HG03565 (cell line): ENCODE results near the gene ENTREP1.
"Not testable (repeated sequence)": the region's sequence is repeated elsewhere in the genome, so short reads cannot be mapped to it uniquely, and the experiment has no call there.

Experiments
- ATAC-seq: cut with Tn5 transposase; IDR thresholded peaks from one replicate; pipeline ENCODE4 v1.9.1; 2021; ENCODE audit warnings: mild to moderate bottlenecking, moderate library complexity; ENCODE audit not compliant: unreplicated experiment

The ENTREP1 gene

DNA sequence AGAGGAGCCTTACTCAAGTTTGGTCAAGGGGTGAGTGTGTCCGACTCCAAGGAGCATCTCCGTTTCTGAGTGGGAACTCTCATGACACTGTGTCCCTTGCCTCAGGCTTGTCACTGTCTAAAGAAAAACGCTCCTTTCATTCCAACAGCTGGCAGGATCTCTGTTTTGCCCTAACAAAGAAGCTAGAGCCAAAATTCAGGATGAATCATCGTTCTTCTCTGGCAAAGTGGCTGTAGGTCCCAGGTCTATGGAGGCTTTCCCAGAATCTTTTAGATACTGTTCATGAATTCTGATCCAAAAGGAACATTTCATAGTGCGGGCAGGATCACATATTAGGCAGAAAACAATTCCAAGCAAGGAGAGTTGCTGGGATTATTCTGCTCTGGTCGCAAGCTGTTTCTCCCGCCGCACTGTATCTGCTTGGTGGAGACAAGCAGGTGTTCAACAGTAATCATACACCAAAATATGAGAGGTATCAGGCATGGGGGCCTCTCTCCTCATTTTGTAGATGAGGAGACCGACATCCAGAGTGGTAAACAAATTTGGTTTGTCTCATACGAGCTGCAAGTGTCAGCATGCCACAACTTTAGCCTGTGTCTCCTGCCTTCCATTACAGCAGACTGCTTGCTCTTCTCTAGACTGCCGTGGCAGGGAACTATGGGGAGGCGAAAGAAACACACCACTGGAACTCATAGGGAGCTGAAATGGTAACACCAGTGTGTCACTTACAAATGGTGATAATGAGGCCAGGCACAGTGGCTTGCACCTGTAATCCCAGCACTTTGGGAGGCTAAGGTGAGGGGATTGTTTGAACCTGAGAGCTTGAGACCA is 72.6 kb downstream of the ENTREP1 start:
- no peak for ATAC-seq

DNA sequence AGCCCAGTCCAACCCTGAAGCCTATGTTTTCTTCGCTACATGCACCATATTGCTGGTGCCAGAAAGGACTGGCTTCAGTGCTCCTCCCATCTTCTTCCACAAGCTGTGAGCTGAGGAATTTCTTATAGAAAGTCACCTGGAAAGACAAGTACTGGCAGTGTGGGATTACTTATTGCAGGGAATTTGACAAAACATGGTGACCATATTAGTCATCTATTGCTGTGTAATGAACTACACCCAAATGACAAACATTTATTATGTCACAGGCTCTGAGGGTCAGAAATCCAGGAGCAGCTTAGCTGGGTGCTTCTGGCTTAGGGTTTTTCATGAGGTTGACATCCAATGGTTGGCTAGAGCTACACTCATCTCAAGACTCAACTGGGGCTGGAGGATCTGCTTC is 75.5 kb downstream of the ENTREP1 start:
- ATAC-seq = no peak

DNA sequence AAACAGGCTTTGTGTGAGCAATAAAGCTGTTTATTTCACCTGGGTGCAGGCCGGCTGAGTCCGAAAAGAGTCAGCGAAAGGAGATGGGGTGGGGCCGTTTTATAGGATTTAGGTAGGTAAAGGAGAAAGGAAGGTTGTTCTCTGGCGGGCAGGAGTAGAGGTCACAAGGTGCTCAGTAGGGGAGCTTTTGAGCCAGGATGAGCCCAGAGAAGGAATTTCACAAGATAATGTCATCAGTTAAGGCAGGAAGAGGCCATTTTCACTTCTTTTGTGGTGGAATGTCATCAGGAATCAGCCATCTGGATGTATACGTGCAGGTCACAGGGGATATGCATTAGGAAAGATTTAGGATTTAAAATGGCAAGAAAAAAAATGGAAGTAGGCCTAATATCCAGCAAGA is 84.9 kb downstream of the ENTREP1 start:
- ATAC-seq = not testable (repeated sequence)

- ATAC-seq = no peak
These were observed 86.2 kb downstream of the ENTREP1 start for GRCh38 chr9:69411246-69411645.

GRCh38 chr9:69411931-69412740 is 87.1 kb downstream of the ENTREP1 start:
- no peak for ATAC-seq

DNA sequence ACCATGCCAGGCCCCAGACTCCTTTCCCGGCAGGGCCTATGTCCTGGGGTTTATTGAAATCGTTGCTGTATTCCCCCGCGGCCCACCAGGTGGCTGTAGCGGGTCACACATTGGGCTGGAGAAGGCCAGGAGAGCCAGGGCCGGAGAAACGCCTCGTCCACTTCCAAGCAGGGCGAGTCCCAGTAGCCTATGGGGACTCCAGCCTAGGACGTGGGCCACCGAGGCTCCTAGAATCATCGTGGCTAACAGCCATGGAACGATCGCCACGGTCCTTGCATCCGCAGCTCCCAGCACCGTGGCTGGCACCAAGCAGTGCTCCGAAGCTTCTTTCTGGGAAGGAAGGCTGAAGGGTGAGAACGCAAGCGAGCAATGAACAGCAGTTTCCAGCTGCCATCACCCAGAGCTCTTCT is 87.7 kb downstream of the ENTREP1 start:
- ATAC-seq = no peak

GRCh38 chr9:69420611-69421270 is 95.7 kb downstream of the ENTREP1 start:
- no peak for ATAC-seq

DNA sequence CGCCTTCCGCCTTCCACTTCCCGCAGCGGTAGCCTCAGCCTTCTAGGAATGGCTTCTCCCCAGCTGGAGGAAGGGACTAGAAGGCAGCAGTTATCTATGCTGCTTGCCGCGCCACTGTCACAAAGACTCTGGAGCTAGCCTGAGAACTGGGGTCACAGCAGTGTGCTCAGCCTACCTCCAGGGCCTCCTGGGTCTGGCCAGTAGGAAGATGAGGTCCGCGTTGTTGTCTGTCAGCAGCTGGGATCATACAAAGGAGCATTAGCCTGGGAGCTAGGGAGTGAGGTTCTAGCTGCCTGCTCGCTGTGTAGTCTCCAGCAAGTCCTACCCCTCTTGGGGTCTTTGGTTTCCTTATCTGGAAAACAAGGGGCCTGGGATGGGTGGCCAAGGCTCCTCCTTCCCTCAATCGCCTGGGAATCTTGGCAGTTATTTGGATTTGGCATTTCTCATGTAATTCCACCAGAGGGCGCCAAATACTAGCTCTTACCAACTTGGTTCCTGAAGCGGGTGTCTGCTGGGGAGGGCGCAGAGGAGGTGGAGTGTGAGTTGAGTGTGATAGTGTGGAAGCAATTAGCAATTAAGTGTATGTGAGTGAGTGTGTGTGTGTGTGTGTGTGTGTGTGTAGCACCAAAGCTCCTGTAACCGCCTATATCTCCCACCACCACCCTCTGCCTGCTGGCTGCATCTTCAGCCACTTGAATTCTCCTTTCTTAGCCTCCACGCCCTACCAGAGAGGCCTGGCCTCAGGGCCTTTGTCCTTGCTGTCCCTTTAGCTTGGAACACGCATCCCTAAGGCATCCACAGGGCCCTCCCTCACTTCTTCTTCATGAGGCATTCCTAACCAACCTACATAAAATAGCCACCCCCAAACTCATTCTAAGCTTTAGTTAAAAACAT is 97.1 kb downstream of the ENTREP1 start:
- ATAC-seq = peak; percentile 51

DNA sequence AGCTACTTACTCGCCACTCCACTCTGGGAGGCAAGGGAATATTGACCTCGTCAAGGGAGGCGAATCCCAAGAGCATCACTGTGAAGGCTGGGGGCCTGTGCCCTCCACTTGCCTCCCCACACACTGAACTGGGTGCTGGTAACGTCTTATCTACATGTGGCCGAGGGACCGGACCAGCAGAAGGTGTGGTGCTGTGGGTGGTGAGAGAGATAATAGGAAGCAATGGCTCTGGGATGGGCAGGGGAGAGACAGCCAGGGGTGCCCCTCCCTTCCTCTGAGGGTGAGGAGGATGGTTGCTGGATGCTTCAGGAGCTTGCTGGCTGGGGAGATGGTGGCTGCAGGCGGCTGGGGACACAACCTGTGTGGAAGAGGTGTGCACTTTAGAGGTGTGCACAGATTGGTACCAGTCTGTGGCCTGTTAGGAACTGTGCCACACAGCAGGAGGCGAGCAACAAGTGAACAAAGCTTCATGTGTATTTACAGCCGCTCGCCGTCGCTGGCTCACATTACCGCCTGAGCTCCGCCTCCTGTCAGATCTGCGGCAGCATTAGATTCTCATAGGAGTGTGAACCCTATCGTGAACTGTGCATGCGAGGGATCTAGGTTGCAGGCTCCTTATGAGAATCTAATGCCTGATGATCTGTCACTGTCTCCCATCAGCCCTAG is 100.3 kb downstream of the ENTREP1 start:
- no peak for ATAC-seq

DNA sequence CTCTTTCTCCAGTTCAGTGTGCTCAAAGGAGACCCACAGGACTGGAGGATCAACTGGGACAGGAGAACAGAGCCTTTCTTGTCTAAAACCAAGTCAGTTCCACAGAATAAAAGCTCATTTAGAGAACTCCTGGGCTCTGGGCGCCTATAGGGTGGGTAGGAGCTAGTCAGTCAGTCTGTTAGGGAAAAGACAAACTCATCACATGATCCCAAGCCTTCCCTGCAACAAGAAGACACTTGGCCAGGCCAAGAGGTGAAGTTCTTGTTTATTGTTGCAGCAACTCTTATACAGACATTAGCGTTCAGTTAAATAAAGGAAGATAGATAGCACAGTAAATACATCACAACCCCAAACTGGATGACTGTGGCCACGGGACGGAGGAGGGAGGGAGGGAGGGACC is 102.3 kb downstream of the ENTREP1 start:
- no peak for ATAC-seq

DNA sequence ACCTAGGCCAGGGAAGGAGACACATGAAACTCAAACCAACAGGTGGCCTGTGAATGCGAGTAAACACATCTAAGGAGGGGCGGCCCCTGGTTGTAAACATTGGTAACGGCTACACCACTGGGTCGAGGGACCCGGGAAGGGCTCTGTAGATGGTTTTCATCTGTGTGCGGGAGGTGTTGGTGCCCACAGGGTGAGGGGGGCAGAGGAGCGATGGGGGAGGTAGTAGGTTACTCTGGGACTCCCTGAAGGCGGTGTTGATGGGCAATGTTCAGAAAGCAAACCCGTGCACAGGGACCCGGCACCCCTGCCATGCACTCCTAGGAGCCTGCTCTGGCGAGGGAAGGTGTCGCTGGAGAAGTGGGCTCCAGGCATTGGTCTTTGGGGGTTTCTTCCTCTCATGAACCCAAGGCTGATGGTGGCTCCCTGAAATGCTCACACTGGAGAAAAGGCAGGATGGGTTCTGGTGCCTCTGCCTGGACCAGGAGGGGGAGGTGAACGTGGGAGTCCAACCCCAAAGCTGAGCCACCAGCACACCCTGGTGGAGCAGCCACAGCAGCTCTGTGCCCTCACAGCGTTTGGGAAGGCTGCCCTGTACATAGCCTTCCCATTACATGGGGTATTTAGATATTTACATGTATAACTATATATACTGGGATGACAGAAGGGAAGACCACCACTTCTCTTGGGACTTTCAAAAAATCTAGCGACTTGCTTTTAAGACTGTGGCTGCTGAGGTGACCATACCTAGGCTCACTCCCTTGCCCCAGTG is 103.2 kb downstream of the ENTREP1 start:
- no peak for ATAC-seq

DNA sequence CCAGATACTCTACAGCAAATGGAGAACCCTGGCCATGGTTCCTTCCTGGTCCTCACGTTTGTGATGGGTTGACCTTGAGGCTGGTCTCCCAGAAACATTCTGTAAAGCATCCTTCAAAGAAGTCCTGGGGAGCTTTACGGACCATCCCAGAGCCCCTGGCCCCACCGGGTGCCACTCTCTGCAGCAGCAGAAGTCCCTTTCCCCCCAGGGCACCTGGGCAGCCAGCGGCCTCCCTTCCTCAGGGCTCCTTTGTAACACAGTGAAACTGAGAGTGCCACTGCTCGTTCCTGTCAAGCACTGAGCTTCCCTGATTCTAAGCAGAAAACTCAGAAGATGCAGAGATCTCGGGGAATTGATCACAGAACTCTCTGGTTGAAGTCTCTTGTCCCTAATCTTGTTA is 104.3 kb downstream of the ENTREP1 start:
- ATAC-seq = no peak

- no peak for ATAC-seq
These were observed 105.2 kb downstream of the ENTREP1 start for GRCh38 chr9:69430206-69430605.

DNA sequence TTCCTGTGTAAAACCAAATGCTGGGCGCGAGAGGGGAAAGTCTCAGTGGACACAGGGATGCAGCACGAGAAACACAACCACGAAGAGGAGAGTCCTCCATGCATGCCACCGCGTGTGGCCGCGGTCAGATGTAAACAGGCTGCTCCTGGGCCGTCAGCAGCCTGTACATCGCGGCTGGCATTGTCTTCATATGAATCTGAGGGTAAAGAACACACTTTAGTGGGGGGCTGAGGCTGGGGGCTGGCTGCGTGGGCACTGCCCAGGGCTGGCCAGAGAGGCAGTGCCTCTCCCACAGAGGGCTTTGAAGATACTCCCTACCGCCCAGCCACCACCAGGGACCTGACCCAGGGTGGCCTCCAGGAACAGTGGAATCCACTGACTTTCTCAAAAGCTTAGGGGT is 106.2 kb downstream of the ENTREP1 start:
- no peak for ATAC-seq

GRCh38 chr9:69431777-69432176 is 106.8 kb downstream of the ENTREP1 start:
- no peak for ATAC-seq

GRCh38 chr9:69432623-69433022 is 107.6 kb downstream of the ENTREP1 start:
- ATAC-seq = no peak

DNA sequence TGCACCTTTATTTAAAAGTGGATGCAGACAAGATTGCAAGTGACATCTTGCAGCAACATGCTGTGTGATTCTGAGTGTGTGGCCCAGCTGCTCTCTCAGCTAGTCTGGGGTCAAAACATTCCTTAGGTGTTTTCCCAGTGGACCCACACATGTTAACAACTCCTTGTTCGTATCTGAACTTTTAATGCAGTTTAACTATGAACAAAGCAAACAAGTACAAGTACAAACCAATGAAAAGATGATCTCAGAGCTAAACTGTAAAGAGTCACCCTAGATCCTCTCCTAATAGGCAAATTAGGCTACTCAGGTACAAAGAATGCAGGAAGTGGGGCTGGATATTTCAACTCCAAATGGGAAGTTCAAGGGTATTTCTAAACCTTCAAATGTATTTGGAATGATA is 108.4 kb downstream of the ENTREP1 start:
- ATAC-seq = no peak

- no peak for ATAC-seq
These were observed 109.0 kb downstream of the ENTREP1 start for GRCh38 chr9:69433968-69434367.

- not testable (repeated sequence) for ATAC-seq
These were observed 114.6 kb downstream of the ENTREP1 start for GRCh38 chr9:69439654-69440053.
